Choroid plexus epithelial cell (primary cell): ENCODE data around the gene PGAP2.

Experiments
- DNase-seq: peaks from one replicate; pipeline ENCODE4 v3.0.0-alpha.2; 2010; ENCODE audit warnings: low read depth
- H3K4me3 ChIP-seq: 2 replicates; pipeline ENCODE4 v1.5.1; 2011; ENCODE audit warnings: low read depth, mild to moderate bottlenecking, control low read depth, low read length, moderate library complexity
- CTCF ChIP-seq: conservative IDR thresholded peaks from 2 replicates; pipeline ENCODE4 v1.5.1; 2011; ENCODE audit warnings: low read depth, mild to moderate bottlenecking, control low read depth, inconsistent platforms, low read length, moderate library complexity

PGAP2 gene

DNA sequence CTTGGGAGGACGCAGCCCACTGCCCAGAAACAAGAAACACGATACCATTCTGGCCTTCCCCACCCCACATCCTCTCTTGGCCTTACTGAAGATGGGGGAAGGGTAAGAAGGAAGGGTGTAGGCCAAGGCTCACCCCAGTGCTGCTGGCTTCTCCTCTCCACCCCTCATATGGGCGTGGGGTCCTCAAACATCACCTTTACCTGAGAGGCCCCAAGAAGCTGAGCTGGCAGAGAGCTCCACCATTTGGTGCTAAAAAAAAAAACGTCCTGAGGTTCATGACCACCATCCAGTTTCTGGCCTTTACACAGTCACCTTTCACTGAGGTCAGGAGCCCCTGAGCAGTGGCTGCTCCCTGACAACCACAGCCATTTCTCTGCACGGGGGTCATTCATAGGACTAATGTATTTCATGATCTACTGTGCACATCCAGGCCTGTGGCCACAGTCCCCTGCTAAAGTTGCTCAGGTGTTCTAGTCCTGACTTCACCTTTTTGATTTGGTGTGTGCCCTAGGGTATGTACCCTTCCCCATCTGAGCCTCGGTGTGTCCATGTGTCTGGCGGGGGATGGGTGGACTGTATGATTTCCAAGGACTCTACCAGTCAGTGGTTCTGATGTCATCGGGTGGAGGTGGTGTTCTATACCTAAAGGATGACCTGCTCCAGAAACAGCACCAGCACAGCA, 17.3 kb downstream of the PGAP2 start:
- no peak for DNase-seq
- no peak for TF ChIP-seq CTCF
- no peak overlapping the region for H3K4me3 ChIP-seq

GRCh38 chr11:3826721-3827120, 18.4 kb downstream of the PGAP2 start:
- H3K4me3 ChIP-seq: no peak overlapping the region
- no peak for TF ChIP-seq CTCF
- no peak for DNase-seq

DNA sequence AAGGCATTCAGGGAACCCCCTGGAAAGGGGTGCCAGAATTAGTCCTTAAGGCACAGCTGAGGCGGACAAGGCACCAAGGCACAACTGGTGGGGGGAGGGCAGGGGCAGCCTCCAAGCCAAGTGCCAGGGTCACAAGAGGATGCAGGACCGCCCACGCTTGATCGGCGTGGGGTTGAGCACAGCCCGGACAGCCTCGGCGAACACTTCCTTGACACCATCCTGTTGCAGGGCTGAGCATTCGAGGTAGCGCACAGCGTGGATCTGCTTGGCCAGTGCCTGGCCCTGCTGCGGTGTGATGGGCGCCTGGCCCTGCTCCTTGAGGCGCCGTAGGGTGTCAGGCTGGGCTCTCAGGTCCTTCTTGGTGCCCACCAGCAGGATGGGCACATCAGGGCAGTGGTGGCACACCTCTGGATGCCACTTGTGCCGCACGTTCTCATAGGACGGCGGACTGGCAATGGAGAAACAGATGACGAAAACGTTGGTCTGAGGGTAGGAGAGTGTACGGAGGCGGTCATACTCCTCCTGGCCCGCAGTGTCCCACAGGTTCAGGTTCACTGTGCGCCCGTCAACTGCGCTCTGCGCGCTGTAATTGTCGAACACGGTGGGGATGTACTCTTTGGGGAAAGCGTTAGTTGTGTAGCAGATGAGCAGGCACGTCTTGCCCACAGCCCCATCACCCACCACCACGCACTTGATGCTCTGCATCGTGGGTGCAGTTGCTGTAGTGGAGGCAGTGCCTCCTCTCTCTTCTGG, 19.2 kb downstream of the PGAP2 start:
- TF ChIP-seq CTCF: no peak
- DNase-seq: no peak
- H3K4me3 ChIP-seq: no peak overlapping the region

GRCh38 chr11:3830088-3830487, 21.7 kb downstream of the PGAP2 start:
- no peak overlapping the region for H3K4me3 ChIP-seq
- no peak for DNase-seq
- no peak for TF ChIP-seq CTCF

DNA sequence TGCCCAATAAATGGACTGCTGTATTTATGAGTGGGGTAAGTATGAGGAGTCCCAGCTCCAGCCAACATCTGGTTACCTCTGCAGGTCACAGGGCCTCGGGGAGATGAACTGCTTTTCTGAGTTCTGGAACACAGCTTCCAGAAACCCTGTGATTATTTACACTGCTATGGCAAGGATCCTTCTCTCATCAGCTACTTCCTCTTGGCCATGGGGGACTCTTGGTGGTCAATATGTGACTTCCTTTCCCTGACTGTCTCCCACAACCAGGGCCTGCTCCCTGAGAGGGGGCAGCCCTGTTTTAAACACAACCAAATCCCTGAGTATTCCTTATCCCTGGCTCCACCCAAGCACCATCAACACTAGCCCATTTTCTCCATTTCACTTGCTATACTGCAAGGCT, 22.4 kb downstream of the PGAP2 start:
- DNase-seq: no peak
- no peak overlapping the region for H3K4me3 ChIP-seq
- TF ChIP-seq CTCF: no peak

- peak; percentile 24 for DNase-seq
- no peak for TF ChIP-seq CTCF
- no peak overlapping the region for H3K4me3 ChIP-seq
Measured at GRCh38 chr11:3831378-3832239, 23.2 kb downstream of the PGAP2 start.
